HCT116 (cell line): ENCODE measurements around the gene INSR. TPM values are rescaled to one million over a fixed set of nuclear protein-coding genes. Genes with fewer than 3 reads are reported as not detected.
A peak's percentile ranks its signal among the peaks of the same experiment; 100 is the strongest.

Experiments used
- ATAC-seq: fragments of 200-7000 bp; cut with Tn5 transposase; 2 replicates; pipeline ENCODE4 v1.9.1; 2020; ENCODE audit warnings: mild to moderate bottlenecking, moderate library complexity
- BruUV-seq: library from RNA; stranded (reverse); fragments of 400-500 nt; replicated peaks from 2 replicates; lab custom pipeline; 2021; lab: Mats Ljungman, UMichigan
- CTCF ChIA-PET: fragments of 300-600 bp; sonication (Branson Sonifier 250); formaldehyde crosslinking; loops from one replicate; lab custom pipeline; 2021; ENCODE audit warnings: antibody characterized with exemption; lab: Charles Lee
- POLR2A ChIA-PET: fragments of 300-600, 350-600 bp; sonication (Branson Sonifier 250); formaldehyde crosslinking; loops from one replicate; lab custom pipeline; 2021; ENCODE audit warnings: antibody characterized with exemption; lab: Charles Lee
- RAD21 ChIA-PET, 2 experiments: fragments of 300-600 bp; sonication (Branson Sonifier 250); formaldehyde crosslinking; loops; one replicate each; lab custom pipeline; 2023; ENCODE audit warnings: low total read pairs in 2 of 2; ENCODE audit not compliant: uncharacterized antibody in 2 of 2, unreplicated experiment in 2 of 2, low non-redundant PET in 1 of 2; lab: Charles Lee
- DNase-seq: peaks from one replicate; pipeline ENCODE4 v3.0.0-alpha.2; 2010; ENCODE audit warnings: low read depth, low spot score
- H2AFZ ChIP-seq: fragments of 200-600 bp; shearing (Covaris generic), sonication (generic); 2 replicates; pipeline ENCODE4 v1.6.1; 2017; ENCODE audit warnings: low read depth, mixed run types, mixed read lengths, antibody characterized with exemption, low read length; ENCODE audit not compliant: poor library complexity, severe bottlenecking
- H3K27ac ChIP-seq: 2 replicates; pipeline ENCODE4 v1.5.1; 2012; ENCODE audit warnings: low read depth, low read length
- H3K27me3 ChIP-seq: fragments of 200-600 bp; sonication (generic); 2 replicates; pipeline ENCODE4 v1.6.1; 2016; ENCODE audit warnings: mixed run types, low read length, mixed read lengths; ENCODE audit not compliant: insufficient read depth
- H3K36me3 ChIP-seq, 2 experiments: fragments of 200-500 bp in 1 of 2; fragments of 200-600 bp in 1 of 2; sonication (Bioruptor generic) in 1 of 2; sonication (generic) in 1 of 2; 2 replicates each; pipeline versions ENCODE4 v1.5.1 to v1.6.1; 2014 to 2016; ENCODE audit warnings: low read length in 2 of 2, inconsistent platforms in 1 of 2, mixed read lengths in 1 of 2, mixed run types in 1 of 2; ENCODE audit not compliant: insufficient read depth in 2 of 2, control insufficient read depth in 1 of 2
- H3K4me1 ChIP-seq, 2 experiments: fragments of 200-600 bp in 1 of 2; sonication (generic) in 1 of 2; 2 replicates each; pipeline versions ENCODE4 v1.5.1 to v1.6.1; 2012 to 2017; ENCODE audit warnings: low read length in 2 of 2, inconsistent platforms in 1 of 2, mild to moderate bottlenecking in 1 of 2, mixed read lengths in 1 of 2, mixed run types in 1 of 2, moderate library complexity in 1 of 2; ENCODE audit not compliant: insufficient read depth in 2 of 2, control insufficient read depth in 1 of 2
- H3K4me2 ChIP-seq: fragments of 200-600 bp; sonication (generic); 2 replicates; pipeline ENCODE4 v1.6.1; 2017; ENCODE audit warnings: mixed run types, low read length, mixed read lengths
- H3K4me3 ChIP-seq, 2 experiments: fragments of 200-600 bp in 1 of 2; sonication (generic) in 1 of 2; replicated peaks in 1 of 2; 2 replicates each; pipeline ENCODE4 v1.5.1; 2011 to 2016; ENCODE audit warnings: low read length in 2 of 2, control low read depth in 1 of 2, low read depth in 1 of 2, mild to moderate bottlenecking in 1 of 2, mixed read lengths in 1 of 2, mixed run types in 1 of 2
- H3K79me2 ChIP-seq: fragments of 200-600 bp; sonication (generic); 2 replicates; pipeline ENCODE4 v1.6.1; 2017; ENCODE audit warnings: mild to moderate bottlenecking, mixed run types, low read length, moderate library complexity, mixed read lengths; ENCODE audit not compliant: insufficient read depth
- H3K9ac ChIP-seq: fragments of 200-600 bp; sonication (generic); 2 replicates; pipeline ENCODE4 v1.6.1; 2016; ENCODE audit warnings: low read length, mixed read lengths
- H3K9me2 ChIP-seq: fragments of 200-600 bp; sonication (generic), shearing (Covaris generic); 2 replicates; pipeline ENCODE4 v1.6.1; 2017; ENCODE audit warnings: mixed run types, mild to moderate bottlenecking, moderate library complexity; ENCODE audit not compliant: insufficient read depth
- H3K9me3 ChIP-seq, 2 experiments: fragments of 200-500 bp in 1 of 2; fragments of 200-600 bp in 1 of 2; sonication (Bioruptor generic) in 1 of 2; sonication (generic) in 1 of 2; 2 replicates each; pipeline ENCODE4 v1.6.1; 2014 to 2017; ENCODE audit warnings: low read length in 2 of 2, mixed read lengths in 2 of 2, inconsistent platforms in 1 of 2, low read depth in 1 of 2, mild to moderate bottlenecking in 1 of 2, mixed run types in 1 of 2, moderate library complexity in 1 of 2; ENCODE audit not compliant: control insufficient read depth in 1 of 2, insufficient read depth in 1 of 2
- H4K20me1 ChIP-seq: fragments of 200-600 bp; sonication (generic), shearing (Covaris generic); 2 replicates; pipeline ENCODE4 v1.6.1; 2017; ENCODE audit warnings: mixed run types, mild to moderate bottlenecking, moderate library complexity; ENCODE audit not compliant: insufficient read depth
- CBX3 ChIP-seq: IDR thresholded peaks from 2 replicates; pipeline ENCODE4 v1.6.1; 2012; ENCODE audit warnings: low read depth
- CTCF ChIP-seq, 3 experiments: fragments of 200-600 bp in 1 of 3; sonication (generic) in 1 of 3; IDR thresholded peaks in 2 of 3; conservative IDR thresholded peaks in 1 of 3; 2 replicates each; pipeline ENCODE4 v1.5.1; 2012 to 2017; ENCODE audit warnings: low read depth in 2 of 3, low read length in 2 of 3, antibody characterized with exemption in 1 of 3, borderline replicate concordance in 1 of 3, control low read depth in 1 of 3, mild to moderate bottlenecking in 1 of 3, mixed read lengths in 1 of 3, mixed run types in 1 of 3, moderate library complexity in 1 of 3; ENCODE audit not compliant: insufficient read depth in 1 of 3
- ELF1 ChIP-seq: IDR thresholded peaks from 2 replicates; pipeline ENCODE4 v1.6.1; 2012; ENCODE audit warnings: low read depth, borderline replicate concordance
- SIN3A ChIP-seq: IDR thresholded peaks from 2 replicates; pipeline ENCODE4 v1.6.1; 2012; ENCODE audit warnings: low read depth
- ZNF274 ChIP-seq: fragments of 200-500 bp; sonication (Bioruptor generic); IDR thresholded peaks from 2 replicates; pipeline ENCODE4 v1.6.1; 2014; ENCODE audit warnings: mild to moderate bottlenecking, low read depth, low read length, inconsistent platforms
- intact Hi-C: fragments of 100-400 bp; cut with micrococcal nuclease; formaldehyde crosslinking; loops from 2 replicates; pipeline ENCODE4 v1.10.0; 2022
- total RNA-seq: library from RNA; stranded (reverse); gene quantifications from one replicate; pipeline ENCODE4 v1.2.1, GENCODE V29; 2021; ENCODE audit not compliant: unreplicated experiment

Gene INSR
- total RNA-seq, 1 experiment from 2014 or later, result 25.4 TPM

- TF ChIP-seq CTCF (IDR thresholded peaks at IDR 0.05 in 2 of 3, conservative IDR thresholded peaks at IDR 0.05 in 1 of 3; ENCODE audit: borderline replicate concordance in 1 of 3, insufficient read depth in 1 of 3, low read depth in 2 of 3, low read length in 2 of 3) (no peak), SIN3A (no peak), ZNF274 (no peak)
Observed at GRCh38 chr19:7088999-7089398, 205.2 kb downstream of the INSR start (continued).

- TF ChIP-seq ZNF274 (peak; percentile 95), CBX3 (peak; percentile 37; the same call in 1 of the 2 replicates), ELF1 (no peak)
- TF ChIP-seq, all 23 proteins: peak for 2
- Histone ChIP-seq H3K9ac (no peak overlapping the region), H3K79me2 (0 out of 2 replicates have a peak, but pooled peaks cover 4% of the 10 kb centered on the region), H3K4me2 (no peak overlapping the region), H3K9me3 (peaks cover 62 to 73% of the 10 kb centered on the region in 2 experiments), H3K4me3 (no peak overlapping the region), H3K4me1 (no peaks in the 10 kb centered on the region), H4K20me1 (no peaks in the 10 kb centered on the region), H3K27ac (no peak overlapping the region), H3K27me3 (no peaks in the 10 kb centered on the region), H3K36me3 (peaks cover 46 to 64% of the 10 kb centered on the region in 2 experiments), H3K9me2 (no peaks in the 10 kb centered on the region), H2AFZ (no peak overlapping the region)
- ChIA-PET RAD21 (no interaction called here), CTCF (no interaction called here), POLR2A (no interaction called here)
- TSS peak; percentile 23 for BruUV-seq
- DNase-seq (no peak), ATAC-seq (no peak)
- intact Hi-C loops, result no loop called here
Observed at GRCh38 chr19:7083076-7083956, 210.9 kb downstream of the INSR start.
